HCT116 (cell line): Measurements from ENCODE around the gene KIF1A. TPM values are rescaled to one million over a fixed set of nuclear protein-coding genes. Genes with fewer than 3 reads are reported as not detected.

ENCODE experiments used
- ATAC-seq: fragments of 200-7000 bp; cut with Tn5 transposase; 2 replicates; pipeline ENCODE4 v1.9.1; 2020; ENCODE audit warnings: mild to moderate bottlenecking, moderate library complexity
- BruUV-seq: library from RNA; stranded (reverse); fragments of 400-500 nt; replicated peaks from 2 replicates; lab custom pipeline; 2021; lab: Mats Ljungman, UMichigan
- CTCF ChIA-PET: fragments of 300-600 bp; sonication (Branson Sonifier 250); formaldehyde crosslinking; loops from one replicate; lab custom pipeline; 2021; ENCODE audit warnings: antibody characterized with exemption; lab: Charles Lee
- POLR2A ChIA-PET: fragments of 300-600, 350-600 bp; sonication (Branson Sonifier 250); formaldehyde crosslinking; loops from one replicate; lab custom pipeline; 2021; ENCODE audit warnings: antibody characterized with exemption; lab: Charles Lee
- RAD21 ChIA-PET, 2 experiments: fragments of 300-600 bp; sonication (Branson Sonifier 250); formaldehyde crosslinking; loops; one replicate each; lab custom pipeline; 2023; ENCODE audit warnings: low total read pairs in 2 of 2; ENCODE audit not compliant: uncharacterized antibody in 2 of 2, unreplicated experiment in 2 of 2, low non-redundant PET in 1 of 2; lab: Charles Lee
- DNase-seq: peaks from one replicate; pipeline ENCODE4 v3.0.0-alpha.2; 2010; ENCODE audit warnings: low read depth, low spot score
- H2AFZ ChIP-seq: fragments of 200-600 bp; shearing (Covaris generic), sonication (generic); 2 replicates; pipeline ENCODE4 v1.6.1; 2017; ENCODE audit warnings: low read depth, mixed run types, mixed read lengths, antibody characterized with exemption, low read length; ENCODE audit not compliant: poor library complexity, severe bottlenecking
- H3K27ac ChIP-seq: 2 replicates; pipeline ENCODE4 v1.5.1; 2012; ENCODE audit warnings: low read depth, low read length
- H3K27me3 ChIP-seq: fragments of 200-600 bp; sonication (generic); 2 replicates; pipeline ENCODE4 v1.6.1; 2016; ENCODE audit warnings: mixed run types, low read length, mixed read lengths; ENCODE audit not compliant: insufficient read depth
- H3K36me3 ChIP-seq, 2 experiments: fragments of 200-500 bp in 1 of 2; fragments of 200-600 bp in 1 of 2; sonication (Bioruptor generic) in 1 of 2; sonication (generic) in 1 of 2; 2 replicates each; pipeline versions ENCODE4 v1.5.1 to v1.6.1; 2014 to 2016; ENCODE audit warnings: low read length in 2 of 2, inconsistent platforms in 1 of 2, mixed read lengths in 1 of 2, mixed run types in 1 of 2; ENCODE audit not compliant: insufficient read depth in 2 of 2, control insufficient read depth in 1 of 2
- H3K4me1 ChIP-seq, 2 experiments: fragments of 200-600 bp in 1 of 2; sonication (generic) in 1 of 2; 2 replicates each; pipeline versions ENCODE4 v1.5.1 to v1.6.1; 2012 to 2017; ENCODE audit warnings: low read length in 2 of 2, inconsistent platforms in 1 of 2, mild to moderate bottlenecking in 1 of 2, mixed read lengths in 1 of 2, mixed run types in 1 of 2, moderate library complexity in 1 of 2; ENCODE audit not compliant: insufficient read depth in 2 of 2, control insufficient read depth in 1 of 2
- H3K4me2 ChIP-seq: fragments of 200-600 bp; sonication (generic); 2 replicates; pipeline ENCODE4 v1.6.1; 2017; ENCODE audit warnings: mixed run types, low read length, mixed read lengths
- H3K4me3 ChIP-seq, 2 experiments: fragments of 200-600 bp in 1 of 2; sonication (generic) in 1 of 2; replicated peaks in 1 of 2; 2 replicates each; pipeline ENCODE4 v1.5.1; 2011 to 2016; ENCODE audit warnings: low read length in 2 of 2, control low read depth in 1 of 2, low read depth in 1 of 2, mild to moderate bottlenecking in 1 of 2, mixed read lengths in 1 of 2, mixed run types in 1 of 2
- H3K79me2 ChIP-seq: fragments of 200-600 bp; sonication (generic); 2 replicates; pipeline ENCODE4 v1.6.1; 2017; ENCODE audit warnings: mild to moderate bottlenecking, mixed run types, low read length, moderate library complexity, mixed read lengths; ENCODE audit not compliant: insufficient read depth
- H3K9ac ChIP-seq: fragments of 200-600 bp; sonication (generic); 2 replicates; pipeline ENCODE4 v1.6.1; 2016; ENCODE audit warnings: low read length, mixed read lengths
- H3K9me2 ChIP-seq: fragments of 200-600 bp; sonication (generic), shearing (Covaris generic); 2 replicates; pipeline ENCODE4 v1.6.1; 2017; ENCODE audit warnings: mixed run types, mild to moderate bottlenecking, moderate library complexity; ENCODE audit not compliant: insufficient read depth
- H3K9me3 ChIP-seq, 2 experiments: fragments of 200-500 bp in 1 of 2; fragments of 200-600 bp in 1 of 2; sonication (Bioruptor generic) in 1 of 2; sonication (generic) in 1 of 2; 2 replicates each; pipeline ENCODE4 v1.6.1; 2014 to 2017; ENCODE audit warnings: low read length in 2 of 2, mixed read lengths in 2 of 2, inconsistent platforms in 1 of 2, low read depth in 1 of 2, mild to moderate bottlenecking in 1 of 2, mixed run types in 1 of 2, moderate library complexity in 1 of 2; ENCODE audit not compliant: control insufficient read depth in 1 of 2, insufficient read depth in 1 of 2
- H4K20me1 ChIP-seq: fragments of 200-600 bp; sonication (generic), shearing (Covaris generic); 2 replicates; pipeline ENCODE4 v1.6.1; 2017; ENCODE audit warnings: mixed run types, mild to moderate bottlenecking, moderate library complexity; ENCODE audit not compliant: insufficient read depth
- ATF3 ChIP-seq: IDR thresholded peaks from 2 replicates; pipeline ENCODE4 v1.6.1; 2012
- CBX3 ChIP-seq: IDR thresholded peaks from 2 replicates; pipeline ENCODE4 v1.6.1; 2012; ENCODE audit warnings: low read depth
- CEBPB ChIP-seq: IDR thresholded peaks from 2 replicates; pipeline ENCODE4 v1.6.1; 2012; ENCODE audit warnings: low read depth
- CTCF ChIP-seq, 3 experiments: fragments of 200-600 bp in 1 of 3; sonication (generic) in 1 of 3; IDR thresholded peaks in 2 of 3; conservative IDR thresholded peaks in 1 of 3; 2 replicates each; pipeline ENCODE4 v1.5.1; 2012 to 2017; ENCODE audit warnings: low read depth in 2 of 3, low read length in 2 of 3, antibody characterized with exemption in 1 of 3, borderline replicate concordance in 1 of 3, control low read depth in 1 of 3, mild to moderate bottlenecking in 1 of 3, mixed read lengths in 1 of 3, mixed run types in 1 of 3, moderate library complexity in 1 of 3; ENCODE audit not compliant: insufficient read depth in 1 of 3
- EGR1 ChIP-seq: IDR thresholded peaks from 2 replicates; pipeline ENCODE4 v1.6.1; 2012; ENCODE audit warnings: low read depth
- ELF1 ChIP-seq: IDR thresholded peaks from 2 replicates; pipeline ENCODE4 v1.6.1; 2012; ENCODE audit warnings: low read depth, borderline replicate concordance
- EZH2 ChIP-seq: fragments of 200-600 bp; sonication (generic); IDR thresholded peaks from 2 replicates; pipeline ENCODE4 v1.6.1; 2017; ENCODE audit warnings: antibody characterized with exemption, mixed run types
- EZH2phosphoT487 ChIP-seq: fragments of 200-600 bp; IDR thresholded peaks from 2 replicates; pipeline ENCODE4 v1.6.1; 2018; ENCODE audit warnings: antibody characterized with exemption, borderline replicate concordance
- FOSL1 ChIP-seq: IDR thresholded peaks from 2 replicates; pipeline ENCODE4 v1.6.1; 2012; ENCODE audit warnings: low read depth
- MAX ChIP-seq: IDR thresholded peaks from 2 replicates; pipeline ENCODE4 v1.6.1; 2012
- POLR2A ChIP-seq: IDR thresholded peaks from 2 replicates; pipeline ENCODE4 v1.7.0; 2011; ENCODE audit warnings: borderline replicate concordance; ENCODE audit not compliant: insufficient read depth, insufficient read length; ENCODE audit errors: extremely low read depth
- POLR2AphosphoS5 ChIP-seq: IDR thresholded peaks from 2 replicates; pipeline ENCODE4 v1.6.1; 2011; ENCODE audit warnings: mild to moderate bottlenecking, low read depth, low read length, moderate library complexity
- REST ChIP-seq: IDR thresholded peaks from 2 replicates; pipeline ENCODE4 v1.6.1; 2012; ENCODE audit warnings: low read depth
- SIN3A ChIP-seq: IDR thresholded peaks from 2 replicates; pipeline ENCODE4 v1.6.1; 2012; ENCODE audit warnings: low read depth
- TCF7L2 ChIP-seq: IDR thresholded peaks from 2 replicates; pipeline ENCODE4 v1.7.0; 2011; ENCODE audit warnings: borderline replicate concordance, inconsistent platforms; ENCODE audit not compliant: insufficient read depth, insufficient read length; ENCODE audit errors: extremely low read depth
- YY1 ChIP-seq: IDR thresholded peaks from 2 replicates; pipeline ENCODE4 v1.6.1; 2011; ENCODE audit warnings: low read length, low read depth, moderate library complexity, mild to moderate bottlenecking; ENCODE audit not compliant: insufficient replicate concordance; ENCODE audit errors: extremely low read depth
- ZBTB33 ChIP-seq: IDR thresholded peaks from 2 replicates; pipeline ENCODE4 v1.6.1; 2011; ENCODE audit warnings: mild to moderate bottlenecking, low read length, moderate library complexity; ENCODE audit not compliant: insufficient replicate concordance; ENCODE audit errors: extremely low read depth
- ZFX ChIP-seq: fragments of 450-650 bp; IDR thresholded peaks from 2 replicates; pipeline ENCODE4 v1.6.1; 2017
- ZNF274 ChIP-seq: fragments of 200-500 bp; sonication (Bioruptor generic); IDR thresholded peaks from 2 replicates; pipeline ENCODE4 v1.6.1; 2014; ENCODE audit warnings: mild to moderate bottlenecking, low read depth, low read length, inconsistent platforms
- intact Hi-C: fragments of 100-400 bp; cut with micrococcal nuclease; formaldehyde crosslinking; loops from 2 replicates; pipeline ENCODE4 v1.10.0; 2022
- total RNA-seq: library from RNA; stranded (reverse); gene quantifications from one replicate; pipeline ENCODE4 v1.2.1, GENCODE V29; 2021; ENCODE audit not compliant: unreplicated experiment

The KIF1A gene
- total RNA-seq, 1 experiment from 2014 or later, result 0.27 TPM

GRCh38 chr2:240701736-240702639 lies 118.0 kb downstream of the KIF1A start:
- Histone ChIP-seq H3K36me3 (no peaks in the 10 kb centered on the region), H4K20me1 (no peaks in the 10 kb centered on the region), H3K9ac (no peak overlapping the region), H3K9me3 (no peaks in the 10 kb centered on the region), H3K79me2 (no peaks in the 10 kb centered on the region), H3K4me2 (no peak overlapping the region), H3K27me3 (no peaks in the 10 kb centered on the region), H3K4me1 (no peaks in the 10 kb centered on the region), H3K9me2 (no peaks in the 10 kb centered on the region), H3K27ac (no peak overlapping the region), H2AFZ (no peak overlapping the region), H3K4me3 (no peak overlapping the region)
- DNase-seq, result no peak
- no peak for ATAC-seq
- ChIA-PET CTCF (no interaction called here), RAD21 (no interaction called here), POLR2A (no interaction called here)
- BruUV-seq, result no TSS peak
- TF ChIP-seq ZNF274, result no peak
- TF ChIP-seq POLR2AphosphoS5, result no peak
- no peak for TF ChIP-seq YY1
- TF ChIP-seq REST, result no peak
- TF ChIP-seq EZH2phosphoT487, result no peak
- no peak for TF ChIP-seq CBX3
- TF ChIP-seq EGR1, result no peak
- no peak for TF ChIP-seq FOSL1
- no peak for TF ChIP-seq CEBPB
- TF ChIP-seq ZBTB33, result no peak
- no peak for TF ChIP-seq EZH2
- no peak for TF ChIP-seq SIN3A
- no peak for TF ChIP-seq CTCF (IDR thresholded peaks at IDR 0.05 in 2 of 3, conservative IDR thresholded peaks at IDR 0.05 in 1 of 3; ENCODE audit: borderline replicate concordance in 1 of 3, insufficient read depth in 1 of 3, low read depth in 2 of 3, low read length in 2 of 3)
- no peak for TF ChIP-seq MAX
- no peak for TF ChIP-seq TCF7L2
- TF ChIP-seq ELF1, result no peak
- no peak for TF ChIP-seq ZFX
- no peak for TF ChIP-seq ATF3
- TF ChIP-seq POLR2A, result no peak
- intact Hi-C loops, result no loop called here
